Neuronal stem cell (in vitro differentiated cells): Measurements from ENCODE around the gene RLBP1.

Experiments
- DNase-seq: peaks from one replicate; pipeline ENCODE4 v3.0.0-alpha.2; 2013; ENCODE audit warnings: low spot score
- H2AFZ ChIP-seq: one replicate; pipeline ENCODE4 v1.6.1; 2013; ENCODE audit warnings: mild to moderate bottlenecking, low read length, inconsistent platforms
- H2AK5ac ChIP-seq: 2 replicates; pipeline ENCODE4 v1.6.1; 2013; ENCODE audit warnings: low read depth, mild to moderate bottlenecking, inconsistent platforms, low read length, moderate library complexity, mixed read lengths
- H2BK120ac ChIP-seq: 2 replicates; pipeline ENCODE4 v1.6.1; 2013; ENCODE audit warnings: low read depth, mild to moderate bottlenecking, inconsistent platforms, low read length, moderate library complexity, mixed read lengths
- H2BK12ac ChIP-seq: one replicate; pipeline ENCODE4 v1.6.1; 2013; ENCODE audit warnings: low read length, inconsistent platforms
- H2BK15ac ChIP-seq: 2 replicates; pipeline ENCODE4 v1.6.1; 2013; ENCODE audit warnings: mild to moderate bottlenecking, low read length, inconsistent platforms, mixed read lengths
- H2BK5ac ChIP-seq: one replicate; pipeline ENCODE4 v1.6.1; 2013; ENCODE audit warnings: inconsistent platforms, mild to moderate bottlenecking, low read length, moderate library complexity
- H3K14ac ChIP-seq: one replicate; pipeline ENCODE4 v1.6.1; 2013; ENCODE audit warnings: low read length, inconsistent platforms
- H3K18ac ChIP-seq: 2 replicates; pipeline ENCODE4 v1.6.1; 2013; ENCODE audit warnings: low read length, inconsistent platforms
- H3K23ac ChIP-seq: 2 replicates; pipeline ENCODE4 v1.6.1; 2013; ENCODE audit warnings: low read depth, mild to moderate bottlenecking, mixed read lengths, low read length, inconsistent platforms; ENCODE audit not compliant: poor library complexity
- H3K27ac ChIP-seq: replicated peaks from 3 replicates; pipeline ENCODE4 v1.5.1; 2013; ENCODE audit warnings: low read length, inconsistent platforms
- H3K27me3 ChIP-seq, 3 experiments: 2 replicates each; pipeline ENCODE4 v1.6.1; 2013; ENCODE audit warnings: low read length in 3 of 3, mild to moderate bottlenecking in 2 of 3, inconsistent platforms in 1 of 3, low read depth in 1 of 3, mixed read lengths in 1 of 3, moderate library complexity in 1 of 3; ENCODE audit not compliant: control insufficient read depth in 3 of 3, insufficient read depth in 3 of 3
- H3K36me3 ChIP-seq, 2 donors: replicated peaks in 1 of 2; 2 replicates each; pipeline ENCODE4 v1.6.1; 2013; ENCODE audit warnings: low read length in 2 of 2; ENCODE audit not compliant: control insufficient read depth in 2 of 2, insufficient read depth in 2 of 2
- H3K4ac ChIP-seq: 2 replicates; pipeline ENCODE4 v1.6.1; 2013; ENCODE audit warnings: inconsistent platforms, mild to moderate bottlenecking, low read length, moderate library complexity
- H3K4me1 ChIP-seq, 2 donors: 1 replicate in 1 of 2; 2 replicates in 1 of 2; pipeline ENCODE4 v1.6.1; 2013; ENCODE audit warnings: low read length in 2 of 2, low read depth in 1 of 2; ENCODE audit not compliant: control insufficient read depth in 2 of 2, insufficient read depth in 1 of 2
- H3K4me2 ChIP-seq: one replicate; pipeline ENCODE4 v1.6.1; 2013; ENCODE audit warnings: mild to moderate bottlenecking, low read length, inconsistent platforms; ENCODE audit not compliant: insufficient read depth, poor library complexity, severe bottlenecking
- H3K4me3 ChIP-seq, 2 donors: 2 replicates each; pipeline ENCODE4 v1.5.1; 2013; ENCODE audit warnings: low read length in 2 of 2, mild to moderate bottlenecking in 2 of 2, inconsistent platforms in 1 of 2, moderate library complexity in 1 of 2
- H3K79me1 ChIP-seq: one replicate; pipeline ENCODE4 v1.6.1; 2013; ENCODE audit warnings: low read depth, mild to moderate bottlenecking, inconsistent platforms, low read length, moderate library complexity
- H3K9ac ChIP-seq: one replicate; pipeline ENCODE4 v1.6.1; 2013; ENCODE audit warnings: mild to moderate bottlenecking, low read depth, low read length, inconsistent platforms; ENCODE audit not compliant: poor library complexity
- H3K9me3 ChIP-seq, 2 donors: replicated peaks in 1 of 2; 2 replicates each; pipeline versions ENCODE3 to v1.6.1; 2013; ENCODE audit warnings: low read length in 2 of 2, mild to moderate bottlenecking in 2 of 2, inconsistent platforms in 1 of 2, low read depth in 1 of 2, mixed read lengths in 1 of 2, moderate library complexity in 1 of 2; ENCODE audit not compliant: control insufficient read depth in 2 of 2, insufficient read depth in 1 of 2
- H4K8ac ChIP-seq: one replicate; pipeline ENCODE4 v1.6.1; 2013; ENCODE audit warnings: low read depth, mild to moderate bottlenecking, inconsistent platforms, low read length, moderate library complexity
- H4K91ac ChIP-seq: one replicate; pipeline ENCODE4 v1.6.1; 2013; ENCODE audit warnings: low read length, low read depth, mild to moderate bottlenecking, inconsistent platforms; ENCODE audit not compliant: poor library complexity
- WGBS, 2 donors: extraction: QIAGEN DNeasy Blood & Tissue Kit; methylation state at CpG; one replicate each; pipeline ENCODE4 v1.1.7; 2013; ENCODE audit warnings: missing lambda C conversion rate in 2 of 2, mixed read lengths in 1 of 2; ENCODE audit not compliant: insufficient read length in 2 of 2, insufficient replicate concordance in 1 of 2; ENCODE audit errors: extremely low coverage in 2 of 2; 5-methylcytosine and 5-hydroxymethylcytosine counted together

The RLBP1 gene

GRCh38 chr15:89226359-89227221 lies 5.2 kb upstream of the RLBP1 start:
- DNase-seq, result no peak
- H2BK120ac ChIP-seq, result no peak overlapping the region
- no peak overlapping the region for H2AK5ac ChIP-seq
- no peak overlapping the region for H3K27ac ChIP-seq
- no peak overlapping the region for H3K4me3 ChIP-seq
- no peak overlapping the region for H3K14ac ChIP-seq
- H3K18ac ChIP-seq, result no peak overlapping the region
- no peaks in the 10 kb centered on the region for H3K36me3 ChIP-seq
- H3K4me1 ChIP-seq, result peaks cover 5 to 10% of the 10 kb centered on the region in 2 donors
- no peak overlapping the region for H3K4me2 ChIP-seq
- no CpG with 5 or more reads among the region's 14 CpGs for WGBS, 2 donors
- H2BK15ac ChIP-seq, result no peak overlapping the region
- peak overlapping the region; percentile 33 for H2BK12ac ChIP-seq
- H3K27me3 ChIP-seq, result peaks cover 0 to 5% (median 0%) of the 10 kb centered on the region in 3 experiments
- no peaks in the 10 kb centered on the region for H3K79me1 ChIP-seq
- no peaks in the 10 kb centered on the region for H3K9me3 ChIP-seq
- H4K91ac ChIP-seq, result no peak overlapping the region
- peak overlapping the region; percentile 51 for H2AFZ ChIP-seq
- H2BK5ac ChIP-seq, result no peak overlapping the region
- no peak overlapping the region for H3K9ac ChIP-seq
- no peak overlapping the region for H4K8ac ChIP-seq
- H3K4ac ChIP-seq, result no peak overlapping the region
- peak overlapping the region; percentile 8 for H3K23ac ChIP-seq

DNA sequence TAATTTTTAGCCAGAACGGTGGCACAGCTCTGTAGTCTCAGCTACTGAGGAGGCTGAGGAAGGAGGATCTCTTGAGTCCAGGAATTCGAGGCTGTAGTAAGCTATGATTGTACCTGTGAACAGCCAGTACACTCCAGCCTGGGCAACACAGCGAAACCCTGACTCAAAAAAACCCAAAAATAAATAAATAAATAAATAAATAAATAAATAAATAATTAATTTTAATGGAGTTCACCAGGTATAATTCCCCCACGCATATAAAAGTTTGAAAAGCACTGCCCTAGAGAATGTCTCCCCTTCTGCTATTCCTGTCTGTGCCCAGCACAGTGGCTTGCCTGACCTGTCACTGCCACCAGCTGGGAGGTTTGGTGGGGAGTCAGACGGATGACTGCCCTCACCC lies 4.2 kb upstream of the RLBP1 start:
- DNase-seq, result no peak
- Histone ChIP-seq H2AFZ (no peak overlapping the region), H2BK12ac (no peak overlapping the region), H2BK15ac (peak overlapping the region; percentile 91), H3K27me3 (peaks cover 0 to 5% (median 0%) of the 10 kb centered on the region in 3 experiments), H4K8ac (no peak overlapping the region), H3K4me1 (peaks cover 5 to 14% of the 10 kb centered on the region in 2 donors), H3K27ac (no peak overlapping the region), H3K23ac (no peak overlapping the region), H2BK120ac (no peak overlapping the region), H3K4ac (no peak overlapping the region), H3K14ac (no peak overlapping the region), H3K36me3 (no peaks in the 10 kb centered on the region), H3K79me1 (no peaks in the 10 kb centered on the region), H2BK5ac (no peak overlapping the region), H3K9me3 (no peaks in the 10 kb centered on the region), H3K4me2 (no peak overlapping the region), H3K18ac (no peak overlapping the region), H4K91ac (no peak overlapping the region), H2AK5ac (peak overlapping the region; percentile 91), H3K4me3 (peak overlapping the region in 1 of 2 donors; percentile 49), H3K9ac (no peak overlapping the region)
- no CpG with 5 or more reads among the region's 5 CpGs for WGBS, 2 donors

- no peak overlapping the region for H3K4ac ChIP-seq
- no peak overlapping the region for H2AFZ ChIP-seq
- H3K4me1 ChIP-seq, result peaks cover 0 to 11% of the 10 kb centered on the region in 2 donors
- no peak overlapping the region for H4K91ac ChIP-seq
- DNase-seq, result no peak
- H3K27ac ChIP-seq, result no peak overlapping the region
- peaks cover 2% of the 10 kb centered on the region for H3K79me1 ChIP-seq
- H3K18ac ChIP-seq, result peak overlapping the region; percentile 79
- H4K8ac ChIP-seq, result no peak overlapping the region
- H2BK12ac ChIP-seq, result peak overlapping the region; percentile 47
- H3K36me3 ChIP-seq, result no peaks in the 10 kb centered on the region
- WGBS, 2 donors, result no CpG with 5 or more reads among the region's 8 CpGs
- no peak overlapping the region for H3K4me3 ChIP-seq
- H3K9ac ChIP-seq, result no peak overlapping the region
- no peak overlapping the region for H3K23ac ChIP-seq
- no peak overlapping the region for H2BK5ac ChIP-seq
- H2BK120ac ChIP-seq, result no peak overlapping the region
- no peaks in the 10 kb centered on the region for H3K9me3 ChIP-seq
- no peak overlapping the region for H3K14ac ChIP-seq
- peaks cover 0 to 4% (median 0%) of the 10 kb centered on the region in 3 experiments for H3K27me3 ChIP-seq
- H2BK15ac ChIP-seq, result no peak overlapping the region
- H3K4me2 ChIP-seq, result no peak overlapping the region
- no peak overlapping the region for H2AK5ac ChIP-seq
These were observed 2.8 kb downstream of the RLBP1 start for GRCh38 chr15:89218531-89218930.

GRCh38 chr15:89217686-89218376 lies 3.5 kb downstream of the RLBP1 start:
- H4K8ac ChIP-seq, result no peak overlapping the region
- peak overlapping the region; percentile 66 for H3K18ac ChIP-seq
- no peak overlapping the region for H2AK5ac ChIP-seq
- no peak overlapping the region for H3K4me2 ChIP-seq
- H2BK5ac ChIP-seq, result no peak overlapping the region
- no peaks in the 10 kb centered on the region for H3K36me3 ChIP-seq
- H3K9ac ChIP-seq, result no peak overlapping the region
- H3K27ac ChIP-seq, result no peak overlapping the region
- no peak overlapping the region for H3K14ac ChIP-seq
- no peak overlapping the region for H3K23ac ChIP-seq
- peaks cover 0 to 4% (median 0%) of the 10 kb centered on the region in 3 experiments for H3K27me3 ChIP-seq
- peaks cover 2% of the 10 kb centered on the region for H3K79me1 ChIP-seq
- H3K4ac ChIP-seq, result no peak overlapping the region
- no peak overlapping the region for H3K4me3 ChIP-seq
- DNase-seq, result no peak
- H4K91ac ChIP-seq, result no peak overlapping the region
- no CpG with 5 or more reads among the region's 6 CpGs for WGBS, 2 donors
- no peak overlapping the region for H2AFZ ChIP-seq
- H2BK15ac ChIP-seq, result peak overlapping the region; percentile 44
- H3K4me1 ChIP-seq, result peaks cover 0 to 11% of the 10 kb centered on the region in 2 donors
- no peak overlapping the region for H2BK120ac ChIP-seq
- no peaks in the 10 kb centered on the region for H3K9me3 ChIP-seq
- no peak overlapping the region for H2BK12ac ChIP-seq
